LNCaP clone FGC (cell line): ENCODE data around the gene COG7.

Experiments used
- DNase-seq: peaks from one replicate; pipeline ENCODE4 v3.0.0-alpha.2; 2011; ENCODE audit warnings: low read depth
- H3K4me3 ChIP-seq: 2 replicates; pipeline ENCODE4 v1.5.1; 2011; ENCODE audit warnings: mild to moderate bottlenecking, low read depth, low read length, control low read depth
- CTCF ChIP-seq: IDR thresholded peaks from 2 replicates; pipeline ENCODE4 v1.5.1; 2012; ENCODE audit warnings: mild to moderate bottlenecking; ENCODE audit not compliant: control insufficient read depth, insufficient read depth; ENCODE audit errors: extremely low read depth

The COG7 gene

GRCh38 chr16:23498863-23499262, 45.9 kb upstream of the COG7 start:
- no peak for TF ChIP-seq CTCF
- DNase-seq = no peak
- H3K4me3 ChIP-seq = no peak overlapping the region

- no peak overlapping the region for H3K4me3 ChIP-seq
- no peak for DNase-seq
- TF ChIP-seq CTCF = no peak
Observed at GRCh38 chr16:23497543-23497868, 44.5 kb upstream of the COG7 start.

- H3K4me3 ChIP-seq = no peak overlapping the region
- DNase-seq = no peak
- no peak for TF ChIP-seq CTCF
Observed at GRCh38 chr16:23496821-23497542, 44.0 kb upstream of the COG7 start.

GRCh38 chr16:23495671-23496070, 42.7 kb upstream of the COG7 start:
- no peak for DNase-seq
- no peak for TF ChIP-seq CTCF
- no peak overlapping the region for H3K4me3 ChIP-seq

GRCh38 chr16:23494188-23494587, 41.2 kb upstream of the COG7 start:
- DNase-seq = no peak
- TF ChIP-seq CTCF = no peak

GRCh38 chr16:23491490-23492391, 38.8 kb upstream of the COG7 start:
- no peak for TF ChIP-seq CTCF
- no peak for DNase-seq
- H3K4me3 ChIP-seq = no peak overlapping the region

More at GRCh38 chr16:23494188-23494587, 41.2 kb upstream of the COG7 start:
- H3K4me3 ChIP-seq = no peak overlapping the region
